ENCODE measurements around the gene SLC25A38.

GRCh38 chr3:39420543-39420942 lies 37.4 kb downstream of the SLC25A38 start:
- TF ChIP-seq, protein P1, sequence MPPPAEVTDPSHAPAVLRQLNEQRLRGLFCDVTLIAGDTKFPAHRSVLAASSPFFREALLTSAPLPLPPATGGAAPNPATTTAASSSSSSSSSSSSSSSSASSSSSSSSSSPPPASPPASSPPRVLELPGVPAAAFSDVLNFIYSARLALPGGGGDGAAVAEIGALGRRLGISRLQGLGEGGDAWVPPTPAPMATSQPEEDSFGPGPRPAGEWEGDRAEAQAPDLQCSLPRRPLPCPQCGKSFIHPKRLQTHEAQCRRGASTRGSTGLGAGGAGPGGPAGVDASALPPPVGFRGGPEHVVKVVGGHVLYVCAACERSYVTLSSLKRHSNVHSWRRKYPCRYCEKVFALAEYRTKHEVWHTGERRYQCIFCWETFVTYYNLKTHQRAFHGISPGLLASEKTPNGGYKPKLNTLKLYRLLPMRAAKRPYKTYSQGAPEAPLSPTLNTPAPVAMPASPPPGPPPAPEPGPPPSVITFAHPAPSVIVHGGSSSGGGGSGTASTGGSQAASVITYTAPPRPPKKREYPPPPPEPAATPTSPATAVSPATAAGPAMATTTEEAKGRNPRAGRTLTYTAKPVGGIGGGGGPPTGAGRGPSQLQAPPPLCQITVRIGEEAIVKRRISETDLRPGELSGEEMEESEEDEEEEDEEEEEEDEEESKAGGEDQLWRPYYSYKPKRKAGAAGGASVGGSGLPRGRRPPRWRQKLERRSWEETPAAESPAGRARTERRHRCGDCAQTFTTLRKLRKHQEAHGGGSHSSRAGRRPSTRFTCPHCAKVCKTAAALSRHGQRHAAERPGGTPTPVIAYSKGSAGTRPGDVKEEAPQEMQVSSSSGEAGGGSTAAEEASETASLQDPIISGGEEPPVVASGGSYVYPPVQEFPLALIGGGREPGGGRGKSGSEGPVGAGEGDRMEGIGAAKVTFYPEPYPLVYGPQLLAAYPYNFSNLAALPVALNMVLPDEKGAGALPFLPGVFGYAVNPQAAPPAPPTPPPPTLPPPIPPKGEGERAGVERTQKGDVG (CRISPR knock-in tag; IDR thresholded peaks at IDR 0.05): no peak
- TF ChIP-seq, protein P2, sequence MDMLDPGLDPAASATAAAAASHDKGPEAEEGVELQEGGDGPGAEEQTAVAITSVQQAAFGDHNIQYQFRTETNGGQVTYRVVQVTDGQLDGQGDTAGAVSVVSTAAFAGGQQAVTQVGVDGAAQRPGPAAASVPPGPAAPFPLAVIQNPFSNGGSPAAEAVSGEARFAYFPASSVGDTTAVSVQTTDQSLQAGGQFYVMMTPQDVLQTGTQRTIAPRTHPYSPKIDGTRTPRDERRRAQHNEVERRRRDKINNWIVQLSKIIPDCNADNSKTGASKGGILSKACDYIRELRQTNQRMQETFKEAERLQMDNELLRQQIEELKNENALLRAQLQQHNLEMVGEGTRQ (IDR thresholded peaks at IDR 0.05; ENCODE audit: borderline replicate concordance, low read depth, low read length): no peak
- TF ChIP-seq CTCF (IDR thresholded peaks at IDR 0.05 in 2 of 3, conservative IDR thresholded peaks at IDR 0.05 in 1 of 3; ENCODE audit: control insufficient read depth in 2 of 3, extremely low read depth in 1 of 3, insufficient read depth in 1 of 3, low read depth in 3 of 3, low read length in 3 of 3) (no peak), ZZZ3 (IDR thresholded peaks at IDR 0.05; ENCODE audit: control insufficient read depth, insufficient read length, low read depth) (no peak)
